Stimulated activated CD8-positive, alpha-beta memory T cell treated with anti-CD3 and anti-CD28 coated beads, Interleukin-15, amount 100 ng/mL, for 1 hour (primary cell): ENCODE results near the gene EMILIN3.

Experiments
- DNase-seq: peaks from one replicate; pipeline ENCODE4 v3.0.0-alpha.2; 2020; ENCODE audit warnings: low read depth

EMILIN3 gene

DNA sequence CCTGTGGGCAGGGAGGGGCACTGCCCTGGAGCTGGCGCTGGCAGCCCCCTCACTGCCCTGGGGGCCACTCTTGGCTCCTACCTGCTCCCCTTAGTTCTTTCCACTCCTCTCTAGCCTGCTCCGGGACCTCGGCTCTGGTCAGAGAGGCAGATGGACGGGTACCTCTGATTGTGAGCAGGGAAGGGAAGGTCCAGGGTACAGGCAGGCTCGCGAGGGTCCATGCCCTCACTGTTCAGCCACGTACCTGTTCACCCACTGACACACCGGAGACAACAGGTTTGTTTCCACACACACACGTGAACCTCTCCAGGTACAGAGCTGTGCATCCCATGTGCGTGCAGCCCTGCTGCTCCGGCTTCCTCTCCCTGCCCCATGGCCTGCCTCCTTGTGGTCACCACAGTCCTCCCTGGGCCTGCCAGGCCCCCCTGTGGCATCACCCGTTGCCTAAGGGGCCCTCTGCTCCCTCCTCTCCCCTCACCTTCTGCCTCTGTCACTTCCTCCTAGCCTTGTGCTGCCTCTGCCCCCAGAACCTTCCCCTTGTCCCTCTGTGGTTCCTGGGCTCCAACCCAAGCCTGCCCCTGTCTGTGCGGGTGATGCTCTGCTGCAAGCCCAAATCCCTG, 2.3 kb downstream of the EMILIN3 start:
- no peak for DNase-seq

- DNase-seq = no peak
Observed at GRCh38 chr20:41363601-41364000, 3.0 kb downstream of the EMILIN3 start.

GRCh38 chr20:41362748-41363140, 3.9 kb downstream of the EMILIN3 start:
- no peak for DNase-seq

DNA sequence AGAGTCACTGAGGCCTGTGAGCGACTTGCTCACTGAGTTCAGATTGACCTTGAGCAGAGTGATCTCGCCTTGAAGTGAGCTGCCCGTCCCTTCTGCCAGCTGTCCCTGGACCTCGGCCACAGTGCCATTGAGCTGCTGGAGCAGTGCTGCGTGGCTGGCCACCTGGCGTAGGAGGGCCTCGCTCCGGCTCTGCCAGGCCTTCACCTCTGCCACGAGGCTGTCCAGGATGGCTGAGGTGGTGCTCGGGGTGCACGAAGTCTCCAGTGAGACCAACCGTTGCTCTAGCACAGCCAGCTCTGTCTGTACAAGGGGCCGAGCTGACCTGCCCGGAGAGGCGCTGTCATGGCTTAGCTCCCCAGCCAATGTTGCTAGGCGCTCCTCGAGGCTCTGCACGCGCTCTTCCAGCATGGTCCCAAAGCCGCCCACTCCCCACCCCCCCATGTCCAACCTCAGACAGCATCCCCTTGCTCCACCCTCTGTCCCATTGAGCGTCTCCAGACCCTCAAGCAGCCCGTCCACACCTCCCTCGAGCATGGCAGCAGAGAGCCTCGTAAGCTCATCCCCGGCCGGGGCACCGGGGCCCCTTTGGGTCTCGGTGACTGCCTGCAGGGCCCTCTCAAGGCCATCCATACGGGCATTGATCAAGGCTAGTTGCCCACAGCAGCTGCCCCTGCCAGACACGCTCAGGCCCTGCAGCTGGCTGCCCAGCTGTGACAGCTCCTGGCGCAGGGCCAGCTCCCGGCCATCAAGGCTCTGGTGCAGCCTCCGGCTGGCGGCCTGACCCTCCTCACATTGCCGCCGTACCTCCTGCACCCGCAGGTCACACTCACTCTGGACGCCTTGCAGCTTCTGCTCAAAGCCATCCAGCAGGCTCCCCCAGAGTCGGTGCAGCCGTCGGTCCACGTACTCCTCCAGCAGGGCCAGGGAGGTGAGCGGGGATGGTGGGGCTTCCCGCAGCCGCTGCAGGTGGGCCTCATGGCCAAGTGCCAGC, 4.6 kb downstream of the EMILIN3 start:
- no peak for DNase-seq

DNA sequence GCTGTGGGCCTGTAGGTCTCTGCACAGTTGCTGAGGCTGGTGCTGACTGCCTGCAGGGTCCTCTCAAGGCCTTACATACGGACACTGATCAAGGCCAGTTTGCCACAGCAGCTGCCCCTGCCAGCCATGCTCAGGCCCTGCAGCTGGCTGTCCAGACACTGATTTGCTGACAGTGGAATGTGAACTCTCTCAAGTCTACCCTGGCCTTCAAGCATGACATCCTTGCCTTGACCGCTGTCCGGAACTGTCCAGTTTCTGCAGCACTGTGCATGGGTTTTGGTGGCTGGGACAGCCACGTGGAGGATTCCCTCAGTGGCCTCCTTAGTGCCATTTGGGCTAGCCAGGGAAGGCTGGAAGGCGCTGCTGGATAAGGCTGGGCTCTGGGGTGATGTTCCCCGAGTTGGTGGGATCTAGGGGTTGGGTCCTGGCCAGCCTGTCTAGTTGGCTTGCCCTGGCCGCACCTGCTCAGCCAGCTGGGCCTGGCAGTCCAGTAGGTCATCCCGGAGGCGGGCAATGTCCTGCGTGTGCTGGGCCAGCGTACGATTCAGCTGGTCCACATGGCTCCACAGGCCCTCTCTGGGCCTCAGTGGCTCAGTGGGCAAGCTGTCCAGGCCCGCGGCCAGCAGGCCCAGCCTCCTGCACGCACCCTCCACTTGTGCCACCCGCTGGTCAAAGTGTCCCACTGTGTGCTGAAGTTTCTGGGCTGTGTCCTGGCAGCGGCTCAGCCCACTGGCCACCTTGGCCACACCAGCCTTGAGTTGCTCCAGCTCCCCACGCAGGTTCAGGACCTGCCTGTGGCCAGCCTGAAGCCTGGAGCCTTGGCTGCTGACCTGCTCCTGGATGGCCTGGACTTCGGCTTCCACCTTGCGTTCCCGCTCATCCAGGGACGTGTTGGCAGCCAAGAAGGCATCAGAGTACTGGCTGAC, 5.5 kb downstream of the EMILIN3 start:
- no peak for DNase-seq

DNA sequence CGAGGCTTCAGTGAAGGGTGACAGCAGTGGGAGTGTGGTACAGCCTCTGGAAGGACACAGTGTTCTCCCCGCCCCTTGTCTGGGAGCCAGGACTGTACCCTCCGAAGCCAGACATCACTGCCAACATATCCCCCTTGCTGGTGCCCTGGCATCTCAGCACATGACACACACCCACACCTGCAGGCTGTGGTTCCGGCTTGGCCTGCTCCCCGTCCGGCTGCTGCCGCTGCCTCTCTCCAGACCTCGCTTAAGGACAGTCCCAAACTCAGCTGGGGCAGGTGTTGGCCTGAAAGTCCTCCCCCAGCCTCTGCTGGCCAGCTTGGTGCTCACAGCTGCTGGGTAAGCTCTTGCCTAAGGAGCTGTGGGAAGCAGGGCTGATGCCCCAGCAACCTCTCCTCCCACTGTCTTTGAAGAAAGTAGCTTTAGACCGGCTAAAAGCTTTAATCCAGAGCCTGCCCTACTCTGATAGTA, 7.0 kb downstream of the EMILIN3 start:
- DNase-seq = no peak

- DNase-seq = no peak
Observed at GRCh38 chr20:41358717-41359116, 7.9 kb downstream of the EMILIN3 start.

DNA sequence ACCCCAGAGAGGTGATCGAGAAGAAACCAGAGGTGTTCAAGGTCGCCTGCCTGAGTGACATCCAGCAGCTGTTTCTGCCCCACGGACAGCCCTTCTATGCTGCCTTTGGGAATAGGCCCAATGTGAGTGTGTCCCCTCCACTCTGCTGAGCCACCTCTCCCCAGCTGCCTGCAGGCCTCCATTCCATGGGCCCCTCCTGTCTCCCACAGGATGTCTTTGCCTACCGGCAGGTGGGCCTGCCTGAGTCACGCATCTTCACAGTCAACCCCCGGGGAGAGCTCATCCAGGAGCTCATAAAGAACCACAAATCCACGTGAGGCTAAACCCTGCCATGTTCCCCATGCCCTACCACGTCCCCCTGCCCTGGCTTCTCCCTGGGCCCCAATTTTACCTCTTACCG, 8.4 kb downstream of the EMILIN3 start:
- DNase-seq = no peak

DNA sequence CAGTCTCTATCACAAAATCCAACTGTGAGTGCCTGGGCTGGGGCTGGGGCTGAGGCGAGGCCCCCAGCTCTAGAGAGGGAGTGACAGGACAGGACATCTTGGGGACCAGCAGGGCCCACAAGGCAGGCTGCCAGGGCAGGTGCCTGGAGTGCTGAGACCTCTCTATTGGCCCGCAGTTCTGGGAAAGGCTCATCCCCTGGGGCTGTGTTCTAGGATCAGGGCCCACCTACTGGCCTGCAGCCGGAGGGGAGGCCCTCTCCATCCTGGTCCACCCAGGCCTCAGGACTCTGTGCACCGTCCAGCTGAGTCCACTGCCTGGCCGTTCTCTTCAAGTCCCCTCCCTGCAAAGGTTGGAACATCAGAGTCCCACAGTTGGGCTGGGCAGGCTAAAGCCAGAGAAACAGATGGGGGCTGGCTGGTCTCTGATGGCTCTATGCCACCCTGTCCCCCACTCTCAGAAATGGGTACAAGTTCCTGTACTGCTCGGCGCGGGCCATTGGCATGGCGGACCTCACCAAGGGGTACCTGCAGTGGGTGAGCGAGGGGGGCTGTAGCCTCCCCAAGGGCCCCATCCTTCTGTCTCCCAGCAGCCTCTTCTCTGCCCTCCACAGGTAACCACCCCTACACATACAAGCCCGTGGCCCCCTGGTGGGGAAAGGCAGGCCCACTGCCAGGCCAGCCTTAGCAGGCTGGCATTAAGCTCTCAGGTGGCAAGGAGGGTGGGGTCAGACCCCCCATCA, 9.0 kb downstream of the EMILIN3 start:
- no peak for DNase-seq

DNA sequence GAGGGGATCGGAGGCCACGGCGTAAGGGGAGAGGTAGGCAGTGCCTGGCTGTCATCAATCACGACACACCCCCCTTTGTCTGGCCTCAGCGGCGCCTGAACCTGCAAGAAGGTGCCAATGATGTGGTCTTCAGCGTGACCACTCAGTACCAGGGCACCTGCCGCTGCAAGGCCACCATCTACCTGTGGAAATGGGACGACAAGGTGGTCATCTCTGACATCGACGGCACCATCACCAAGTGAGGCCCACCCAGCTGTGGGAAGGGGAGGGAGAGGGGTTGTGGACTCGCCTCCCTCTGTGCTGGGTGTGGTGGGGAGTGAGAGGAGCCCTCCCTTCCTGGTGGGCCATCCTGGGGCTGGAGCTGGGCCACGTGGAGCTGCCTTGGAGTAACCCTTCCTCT, 9.7 kb downstream of the EMILIN3 start:
- DNase-seq = no peak

DNA sequence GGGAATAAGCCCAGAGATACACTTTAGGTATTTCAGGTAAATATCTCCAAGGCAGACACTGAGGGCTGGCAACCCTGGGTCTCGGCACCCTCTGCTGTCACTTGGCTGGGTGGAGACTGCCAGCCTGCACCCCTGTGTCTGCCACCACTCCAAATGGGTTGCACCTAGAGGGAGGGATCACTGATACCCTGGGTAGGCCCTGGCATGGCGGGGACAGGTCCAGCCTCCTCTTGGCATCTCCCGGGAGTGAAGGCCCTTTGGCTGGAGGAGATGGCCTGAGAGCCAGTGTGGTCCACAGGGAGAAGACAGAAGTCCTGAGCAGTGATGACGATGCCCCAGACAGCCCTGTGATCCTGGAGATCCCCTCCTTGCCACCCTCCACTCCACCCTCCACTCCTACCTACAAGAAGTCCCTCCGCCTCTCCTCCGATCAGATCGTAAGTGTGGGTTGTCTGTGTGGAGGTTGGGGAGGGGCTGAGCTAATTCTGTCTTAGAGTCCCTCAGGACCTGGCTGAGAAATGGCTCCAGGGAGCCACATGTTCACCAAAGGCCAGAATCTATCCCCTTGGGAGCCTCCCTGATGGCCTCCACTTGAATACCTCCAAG, 10.9 kb downstream of the EMILIN3 start:
- no peak for DNase-seq

- no peak for DNase-seq
Observed at GRCh38 chr20:41355192-41355591, 11.4 kb downstream of the EMILIN3 start.

DNA sequence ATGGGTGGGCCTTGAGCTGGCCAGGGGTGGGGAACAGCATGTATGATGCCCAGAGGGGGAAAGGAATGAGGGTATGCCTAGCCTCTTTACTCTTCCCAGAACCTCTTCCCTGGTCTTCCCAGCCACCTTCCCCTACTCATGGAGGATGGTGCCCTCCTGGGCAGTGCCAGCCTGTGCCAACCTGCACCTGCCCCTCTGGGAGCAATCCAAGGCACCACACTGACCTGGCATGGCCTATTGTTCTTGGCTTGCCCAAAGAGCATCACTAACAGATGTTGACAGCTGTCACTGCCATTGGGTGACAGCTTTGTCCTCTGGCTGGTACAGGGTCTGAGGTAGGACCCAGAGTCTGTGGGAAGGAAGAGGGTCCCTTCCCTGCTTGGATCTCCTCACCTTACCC, 13.1 kb downstream of the EMILIN3 start:
- no peak for DNase-seq

DNA sequence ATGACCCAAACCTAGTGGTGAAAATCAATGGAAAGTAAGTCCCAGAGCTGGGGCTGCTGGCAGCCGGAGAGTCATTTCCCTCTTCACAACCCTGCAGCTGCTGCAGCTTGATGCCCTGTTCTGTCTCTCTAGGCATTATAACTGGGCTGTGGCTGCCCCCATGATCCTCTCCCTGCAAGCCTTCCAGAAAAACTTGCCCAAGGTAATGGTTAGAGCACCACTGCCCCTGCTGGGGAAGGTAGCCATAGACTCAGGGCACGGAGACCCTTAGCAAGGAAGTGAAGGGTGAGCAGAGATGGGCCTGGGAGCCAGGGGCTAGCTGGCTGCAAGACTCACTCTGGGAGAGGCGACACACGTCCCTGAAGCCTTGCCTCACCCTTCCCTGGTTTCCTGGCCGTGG, 14.0 kb downstream of the EMILIN3 start:
- DNase-seq = no peak

- no peak for DNase-seq
Observed at GRCh38 chr20:41352106-41352505, 14.5 kb downstream of the EMILIN3 start.

GRCh38 chr20:41350408-41350962, 16.1 kb downstream of the EMILIN3 start:
- no peak for DNase-seq

DNA sequence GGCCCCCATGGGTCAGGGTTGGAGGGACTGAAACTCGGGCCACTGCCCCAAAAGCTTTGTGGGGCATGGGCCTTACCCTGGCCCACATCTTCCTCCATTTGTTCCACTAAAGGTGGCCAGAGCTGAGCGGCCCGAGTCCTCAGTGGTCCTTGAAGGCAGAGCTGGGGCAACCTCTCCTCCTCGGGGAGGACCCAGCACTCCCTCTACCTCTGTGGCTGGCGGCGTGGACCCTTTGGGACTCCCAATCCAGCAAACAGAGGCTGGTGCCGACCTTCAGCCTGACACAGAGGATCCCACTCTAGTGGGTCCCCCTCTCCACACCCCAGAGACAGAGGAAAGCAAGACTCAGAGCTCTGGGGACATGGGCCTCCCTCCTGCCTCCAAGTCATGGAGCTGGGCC, 16.7 kb downstream of the EMILIN3 start:
- DNase-seq = no peak

DNA sequence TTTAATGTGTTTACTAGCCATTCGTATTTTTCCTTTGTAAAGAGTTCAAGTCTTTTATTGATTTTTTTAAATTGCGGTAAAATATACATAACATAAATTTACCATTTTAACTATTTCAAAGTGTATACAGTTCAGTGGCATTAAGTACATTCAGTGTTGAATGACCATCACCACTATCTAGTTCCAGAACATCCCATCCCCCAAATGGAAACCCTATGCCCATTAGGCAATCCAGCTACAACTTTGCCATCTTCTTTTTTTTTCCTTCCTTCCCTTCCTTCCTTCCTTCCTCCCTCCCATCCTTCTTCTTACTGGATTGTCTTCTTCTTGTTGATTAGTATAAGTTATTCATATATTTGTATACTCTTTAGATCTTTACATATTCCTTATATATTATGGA, 17.4 kb downstream of the EMILIN3 start:
- no peak for DNase-seq

- no peak for DNase-seq
Observed at GRCh38 chr20:41348430-41349172, 18.0 kb downstream of the EMILIN3 start.
